GM21360 (cell line): Measurements from ENCODE around the gene ZNF383.
"Not testable (repeated sequence)": the region's sequence is repeated elsewhere in the genome, so short reads cannot be mapped to it uniquely, and the experiment has no call there.

ENCODE experiments used
- ATAC-seq: cut with Tn5 transposase; IDR thresholded peaks from one replicate; pipeline ENCODE4 v1.9.1; 2021; ENCODE audit warnings: mild to moderate bottlenecking, moderate library complexity; ENCODE audit not compliant: unreplicated experiment

The ZNF383 gene

DNA sequence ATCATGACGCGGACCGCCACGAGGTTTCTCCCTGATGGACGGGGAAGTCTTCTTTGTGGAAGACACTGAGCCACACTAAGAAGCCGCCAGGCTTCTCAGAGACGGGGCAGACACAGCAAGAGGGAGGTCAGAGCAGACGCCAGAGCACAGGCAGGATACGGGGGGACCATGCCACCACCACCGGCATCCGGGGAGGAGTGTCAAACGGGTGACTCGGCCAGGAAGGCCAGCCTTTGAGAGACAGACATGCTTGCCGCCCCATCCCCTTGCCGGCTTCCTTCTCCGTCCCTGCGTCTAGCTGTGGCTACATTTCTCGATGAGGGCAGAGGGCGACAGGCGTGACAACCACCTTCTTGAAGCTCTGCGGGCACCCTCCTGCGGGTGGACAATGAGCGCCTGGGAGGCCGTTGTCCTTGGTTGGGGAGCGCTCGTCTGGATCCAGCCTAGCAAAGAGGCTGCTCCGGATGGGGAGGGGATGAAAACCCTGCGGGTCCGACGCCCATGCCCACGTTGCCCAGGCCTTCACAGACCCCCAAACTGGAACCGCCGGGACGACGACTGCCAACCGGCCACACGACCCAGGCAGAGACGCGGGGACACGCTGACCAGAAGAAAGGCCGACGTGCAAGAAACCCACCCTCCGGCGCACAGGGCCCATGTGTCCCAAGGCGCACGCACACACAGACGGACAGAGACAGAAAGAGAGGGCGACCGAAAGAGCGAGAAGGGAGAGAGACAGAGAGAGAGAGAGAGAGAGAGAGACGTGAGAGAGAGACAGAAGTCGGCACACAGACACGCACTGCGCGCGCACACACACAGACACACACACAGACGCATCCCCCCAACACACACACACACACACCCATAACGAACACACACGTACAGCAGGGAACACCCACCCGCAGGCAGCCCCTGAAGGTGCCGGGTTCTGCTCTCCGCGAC, 75.3 kb downstream of the ZNF383 start:
- not testable (repeated sequence) for ATAC-seq

DNA sequence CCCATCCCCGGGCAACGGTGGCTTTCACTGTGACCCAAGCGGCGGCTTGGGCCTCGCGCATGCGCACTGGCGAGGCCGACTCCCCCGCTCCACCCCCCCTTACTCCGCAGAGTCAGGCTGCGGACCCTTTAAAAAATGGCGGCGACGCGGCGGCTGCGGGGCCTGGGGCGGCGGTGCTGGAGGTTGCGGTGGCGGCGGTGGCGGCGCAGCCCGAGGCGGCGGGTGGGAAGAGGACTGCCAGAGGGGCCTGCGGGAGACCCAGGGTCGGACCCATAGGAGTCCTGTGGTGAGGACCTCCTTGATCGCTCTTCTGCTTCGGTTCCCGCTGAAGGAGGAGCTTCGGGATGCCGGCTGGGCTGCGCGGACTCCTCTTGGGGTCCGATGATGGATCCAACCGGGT, 76.2 kb downstream of the ZNF383 start:
- not testable (repeated sequence) for ATAC-seq
